C4-2B (cell line): ENCODE results near the gene ASXL2.
"Not testable (repeated sequence)": the region's sequence is repeated elsewhere in the genome, so short reads cannot be mapped to it uniquely, and the experiment has no call there.

Experiments used
- H3K27ac ChIP-seq: fragments of 450-650 bp; 2 replicates; pipeline ENCODE4 v1.5.1; 2017
- CTCF ChIP-seq: fragments of 450-650 bp; conservative IDR thresholded peaks from 2 replicates; pipeline ENCODE4 v1.5.1; 2017; ENCODE audit warnings: mild to moderate bottlenecking
- ZFX ChIP-seq: fragments of 450-650 bp; IDR thresholded peaks from 2 replicates; pipeline ENCODE4 v1.6.1; 2017

The ASXL2 gene

GRCh38 chr2:25912851-25913695 is 34.8 kb upstream of the ASXL2 start:
- no peak for TF ChIP-seq ZFX
- TF ChIP-seq CTCF = no peak
- H3K27ac ChIP-seq = no peak overlapping the region

GRCh38 chr2:25909574-25909973 is 31.3 kb upstream of the ASXL2 start:
- not testable (repeated sequence) for H3K27ac ChIP-seq

- H3K27ac ChIP-seq = no peak overlapping the region
- TF ChIP-seq ZFX = no peak
- TF ChIP-seq CTCF = no peak
Measured at GRCh38 chr2:25905126-25905525, 26.8 kb upstream of the ASXL2 start.

GRCh38 chr2:25903216-25903776 is 25.0 kb upstream of the ASXL2 start:
- TF ChIP-seq CTCF (no peak), ZFX (no peak)
- no peak overlapping the region for H3K27ac ChIP-seq

GRCh38 chr2:25899404-25899970 is 21.2 kb upstream of the ASXL2 start:
- TF ChIP-seq CTCF (no peak), ZFX (no peak)

GRCh38 chr2:25897506-25897905 is 19.2 kb upstream of the ASXL2 start:
- TF ChIP-seq ZFX (no peak), CTCF (no peak)
- no peak overlapping the region for H3K27ac ChIP-seq

More at GRCh38 chr2:25899404-25899970, 21.2 kb upstream of the ASXL2 start:
- no peak overlapping the region for H3K27ac ChIP-seq

- not testable (repeated sequence) for H3K27ac ChIP-seq
Measured at GRCh38 chr2:25896308-25896707, 18.0 kb upstream of the ASXL2 start.

GRCh38 chr2:25895610-25896009 is 17.3 kb upstream of the ASXL2 start:
- TF ChIP-seq CTCF (no peak), ZFX (no peak)
- no peak overlapping the region for H3K27ac ChIP-seq
